GM12878 (cell line): ENCODE measurements around the gene FAF1. TPM values are rescaled to one million over a fixed set of nuclear protein-coding genes. Genes with fewer than 3 reads are reported as not detected.

ENCODE experiments used
- CTCF ChIP-seq, 3 experiments: IDR thresholded peaks in 2 of 3; conservative IDR thresholded peaks in 1 of 3; 2 replicates each; pipeline ENCODE4 v1.5.1; 2011; ENCODE audit warnings: low read depth in 3 of 3, low read length in 3 of 3, mild to moderate bottlenecking in 3 of 3, control low read depth in 2 of 3, moderate library complexity in 2 of 3, inconsistent platforms in 1 of 3, mixed read lengths in 1 of 3; ENCODE audit not compliant: control insufficient read depth in 2 of 3, insufficient read depth in 1 of 3; ENCODE audit errors: extremely low read depth in 1 of 3
- MTA3 ChIP-seq: IDR thresholded peaks from 2 replicates; pipeline ENCODE4 v1.6.1; 2012; ENCODE audit warnings: low read length, inconsistent platforms, borderline replicate concordance
- polyA plus RNA-seq, 11 experiments: library from polyadenylated mRNA; depleted of rRNA in 4 of 11; unstranded in 6 of 11; stranded (reverse) in 5 of 11; fragments of >200 nt; fragmentation: Nextera tagmentation in 4 of 11; fragmentation: Illumina TruSeq in 1 of 11; extraction: Ambion mirVana in 4 of 11; extraction: Trizol in 1 of 11; gene quantifications; 1 replicate in 1 of 11; 2 replicates in 10 of 11; pipeline versions ENCODE4 v1.2.1 to v1.2.3, GENCODE V29; 2011 to 2016; ENCODE audit warnings: inconsistent platforms in 2 of 11, missing spikeins in 2 of 11, low read depth in 1 of 11
- total RNA-seq, 4 experiments: library from RNA; depleted of rRNA in 3 of 4; stranded (reverse); fragments of >200 nt in 3 of 4; fragmentation: Illumina TruSeq in 1 of 4; extraction: Trizol in 1 of 4; gene quantifications; 2 replicates each; pipeline versions ENCODE4 v1.2.1 to v1.2.3, GENCODE V29; 2013 to 2021
- TF ChIP-seq, protein P1 (sequence below): fragments of 450-650 bp; conservative IDR thresholded peaks from 2 replicates; pipeline ENCODE4 v1.6.1; 2017; ENCODE audit warnings: mild to moderate bottlenecking, moderate library complexity

Gene FAF1
- total and polyA plus RNA-seq, 10 of the 15 experiments (the other 5 are each of a cell fraction or from before 2014, with no cell fraction given), result 8.6 to 54.5 (median 23.7) TPM

- TF ChIP-seq CTCF (IDR thresholded peaks at IDR 0.05 in 2 of 3, conservative IDR thresholded peaks at IDR 0.05 in 1 of 3; ENCODE audit: control insufficient read depth in 2 of 3, extremely low read depth in 1 of 3, insufficient read depth in 1 of 3, low read depth in 3 of 3, low read length in 3 of 3) (0 out of 6 replicates have a peak, but pooled peaks of 1 of the 3 experiments have one; percentile 7), MTA3 (0 out of 2 replicates have a peak, but pooled peaks have one; percentile 12)
- TF ChIP-seq, protein P1, sequence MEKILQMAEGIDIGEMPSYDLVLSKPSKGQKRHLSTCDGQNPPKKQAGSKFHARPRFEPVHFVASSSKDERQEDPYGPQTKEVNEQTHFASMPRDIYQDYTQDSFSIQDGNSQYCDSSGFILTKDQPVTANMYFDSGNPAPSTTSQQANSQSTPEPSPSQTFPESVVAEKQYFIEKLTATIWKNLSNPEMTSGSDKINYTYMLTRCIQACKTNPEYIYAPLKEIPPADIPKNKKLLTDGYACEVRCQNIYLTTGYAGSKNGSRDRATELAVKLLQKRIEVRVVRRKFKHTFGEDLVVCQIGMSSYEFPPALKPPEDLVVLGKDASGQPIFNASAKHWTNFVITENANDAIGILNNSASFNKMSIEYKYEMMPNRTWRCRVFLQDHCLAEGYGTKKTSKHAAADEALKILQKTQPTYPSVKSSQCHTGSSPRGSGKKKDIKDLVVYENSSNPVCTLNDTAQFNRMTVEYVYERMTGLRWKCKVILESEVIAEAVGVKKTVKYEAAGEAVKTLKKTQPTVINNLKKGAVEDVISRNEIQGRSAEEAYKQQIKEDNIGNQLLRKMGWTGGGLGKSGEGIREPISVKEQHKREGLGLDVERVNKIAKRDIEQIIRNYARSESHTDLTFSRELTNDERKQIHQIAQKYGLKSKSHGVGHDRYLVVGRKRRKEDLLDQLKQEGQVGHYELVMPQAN, result 0 out of 2 replicates have a peak, but pooled peaks have one; percentile 50
These were observed 9.8 kb upstream of the FAF1 start, which contains the start of gene CDKN2C (continued) for GRCh38 chr1:50969611-50970508.
